Nucleus accumbens (tissue), 56 donors: ENCODE data around the gene CC2D1B.
"Not testable (repeated sequence)": the region's sequence is repeated elsewhere in the genome, so short reads cannot be mapped to it uniquely, and the experiment has no call there.

Source experiments
- DNase-seq, 56 donors: peaks; one replicate each; lab custom pipeline; 2025; lab: John Stamatoyannopoulos, UW

Gene CC2D1B, protein sequence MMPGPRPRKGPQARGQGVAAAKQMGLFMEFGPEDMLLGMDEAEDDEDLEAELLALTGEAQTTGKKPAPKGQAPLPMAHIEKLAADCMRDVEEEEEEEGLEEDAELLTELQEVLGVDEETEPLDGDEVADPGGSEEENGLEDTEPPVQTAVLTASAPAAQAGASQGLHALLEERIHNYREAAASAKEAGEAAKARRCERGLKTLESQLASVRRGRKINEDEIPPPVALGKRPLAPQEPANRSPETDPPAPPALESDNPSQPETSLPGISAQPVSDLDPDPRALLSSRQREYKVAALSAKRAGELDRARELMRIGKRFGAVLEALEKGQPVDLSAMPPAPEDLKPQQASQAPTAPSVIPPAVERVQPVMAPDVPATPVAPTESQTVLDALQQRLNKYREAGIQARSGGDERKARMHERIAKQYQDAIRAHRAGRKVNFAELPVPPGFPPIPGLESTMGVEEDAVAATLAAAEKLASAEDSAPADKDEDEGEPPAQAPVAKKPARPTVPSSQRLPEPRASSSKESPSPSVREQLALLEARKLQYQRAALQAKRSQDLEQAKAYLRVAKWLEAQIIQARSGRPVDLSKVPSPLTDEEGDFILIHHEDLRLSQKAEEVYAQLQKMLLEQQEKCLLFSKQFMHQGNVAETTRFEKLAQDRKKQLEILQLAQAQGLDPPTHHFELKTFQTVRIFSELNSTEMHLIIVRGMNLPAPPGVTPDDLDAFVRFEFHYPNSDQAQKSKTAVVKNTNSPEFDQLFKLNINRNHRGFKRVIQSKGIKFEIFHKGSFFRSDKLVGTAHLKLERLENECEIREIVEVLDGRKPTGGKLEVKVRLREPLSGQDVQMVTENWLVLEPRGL

GRCh38 chr1:52365746-52366516, at the start of gene CC2D1B:
Gene CC2D1B (minus strand): TSS chr1:52366205. CDS start chr1:52364620, 1,585 bp downstream.
- DNase-seq = peak; percentile 43 to 95 (median 90)

- DNase-seq = no peak
These were observed 48.9 kb upstream of the CC2D1B start for GRCh38 chr1:52414942-52415341.

DNA sequence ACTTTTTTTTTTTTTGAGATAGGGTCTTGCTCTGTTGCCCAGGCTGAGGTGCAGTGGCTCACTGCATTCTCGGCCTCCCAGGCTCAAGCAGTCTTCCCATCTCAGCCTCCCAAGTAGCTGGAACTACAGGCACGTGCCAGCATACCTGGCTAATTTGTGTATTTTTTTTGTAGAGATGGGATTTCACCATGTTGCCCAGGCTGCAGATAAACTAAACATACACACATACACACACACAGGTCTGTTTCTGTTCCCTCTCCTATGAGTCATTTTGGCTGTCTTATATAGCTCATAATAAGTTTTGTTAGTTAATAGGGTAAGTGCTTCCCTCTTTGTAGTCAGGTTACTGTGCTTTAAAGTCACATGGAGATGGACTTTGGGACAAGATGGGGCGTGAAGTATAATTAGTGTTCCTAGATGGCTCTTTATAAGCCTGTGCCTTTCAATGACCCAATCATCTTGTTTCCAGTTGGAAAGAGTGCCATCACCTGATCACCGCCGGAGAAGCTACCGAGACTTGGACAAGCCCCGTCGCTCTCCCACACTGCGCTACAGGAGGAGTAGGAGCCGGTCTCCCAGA, 47.5 kb upstream of the CC2D1B start:
- no peak for DNase-seq

DNA sequence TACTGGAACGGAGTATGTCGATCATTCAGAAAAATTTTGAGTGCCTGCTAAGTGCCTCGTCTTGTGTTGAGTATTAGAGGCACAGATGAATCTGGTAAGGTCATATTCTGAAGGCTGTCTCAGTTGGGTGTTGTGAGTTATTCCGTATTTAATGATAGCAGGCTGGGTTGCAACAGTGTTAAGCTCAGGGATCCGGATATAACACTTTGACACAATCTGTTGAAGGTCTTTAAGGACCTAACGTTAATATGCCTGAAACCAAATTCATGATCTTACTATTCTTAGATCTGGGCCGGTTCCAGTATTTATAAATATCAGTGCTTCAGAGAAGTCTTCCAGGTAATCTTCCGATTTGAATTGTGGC, 39.0 kb upstream of the CC2D1B start:
- DNase-seq = no peak

DNA sequence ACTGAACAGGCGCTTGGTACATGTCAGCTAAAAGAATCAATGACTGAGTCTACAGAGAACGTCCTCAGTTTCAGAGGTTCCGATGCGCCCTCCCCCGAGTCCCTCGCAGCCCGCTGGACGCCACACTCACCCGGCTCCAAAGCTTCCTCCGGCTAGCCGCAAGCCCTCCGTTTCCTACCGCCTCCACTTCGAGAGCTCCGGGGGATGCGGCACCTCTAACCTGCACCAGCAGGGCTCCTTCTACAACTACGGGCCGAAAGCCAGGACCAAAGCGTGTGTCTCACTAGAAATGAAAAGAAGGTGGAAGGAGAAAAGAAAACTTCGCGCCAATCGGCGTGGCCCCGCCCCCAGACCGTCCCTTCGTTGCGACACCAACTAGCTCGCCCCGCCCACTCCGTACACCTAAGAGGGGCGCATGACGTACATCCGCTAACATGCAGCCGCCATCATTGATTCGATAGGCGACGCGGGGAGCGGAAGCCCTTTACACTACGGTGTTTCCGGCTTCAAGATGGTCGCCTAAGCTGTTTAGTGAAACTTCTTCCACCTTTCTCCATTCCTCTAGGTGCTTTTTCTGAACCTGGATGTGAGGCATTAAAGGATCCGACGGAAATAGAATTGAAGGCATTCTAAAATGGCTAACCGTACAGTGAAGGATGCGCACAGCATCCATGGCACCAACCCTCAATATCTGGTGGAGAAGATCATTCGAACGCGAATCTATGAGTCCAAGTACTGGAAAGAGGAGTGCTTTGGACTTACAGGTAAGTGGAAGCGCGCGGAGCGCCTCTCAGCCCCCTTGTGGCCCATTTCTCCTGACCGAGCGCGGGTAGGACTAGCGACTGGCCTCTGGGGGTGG, 38.3 kb upstream of the CC2D1B start, which contains the start of the genes ORC1 and PRPF38A:
TSS of gene ORC1 (minus strand) at position 308 of the 859 bp plus-strand sequence. CDS start 2,200 bp downstream, outside the sequence.
TSS of gene PRPF38A (plus strand) at position 487 of the 859 bp plus-strand sequence. CDS start at position 635, 148 bp downstream.
- peak; percentile 21 to 99 (median 92) for DNase-seq

DNA sequence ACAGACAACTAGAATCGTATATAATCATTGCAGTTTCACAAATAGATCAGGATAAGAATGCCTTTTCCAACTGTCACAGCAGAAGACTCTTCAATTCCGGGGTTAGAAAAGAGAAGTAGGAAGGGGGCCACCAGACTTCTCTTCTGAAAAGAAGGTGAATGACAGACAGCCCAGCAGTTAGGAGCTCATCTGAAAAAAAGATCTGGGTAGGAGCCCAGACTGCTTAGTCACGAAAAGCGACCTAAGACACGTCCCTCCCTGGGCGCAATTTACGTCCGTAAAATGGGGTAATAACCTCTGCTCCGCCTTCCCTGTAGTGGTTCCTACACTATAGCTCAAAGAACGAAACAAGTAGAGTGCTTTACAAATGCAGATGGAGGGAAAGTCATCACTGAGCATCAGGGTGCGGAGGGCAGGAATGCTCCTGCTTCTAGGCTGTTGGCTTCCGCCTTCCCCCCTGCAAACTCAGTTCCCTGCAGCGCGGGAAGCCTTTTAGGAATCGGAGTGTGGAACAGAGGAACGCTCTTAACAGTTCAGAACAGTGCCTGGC, 37.6 kb upstream of the CC2D1B start:
- DNase-seq = peak in 1 of 56 donors; percentile 20

DNA sequence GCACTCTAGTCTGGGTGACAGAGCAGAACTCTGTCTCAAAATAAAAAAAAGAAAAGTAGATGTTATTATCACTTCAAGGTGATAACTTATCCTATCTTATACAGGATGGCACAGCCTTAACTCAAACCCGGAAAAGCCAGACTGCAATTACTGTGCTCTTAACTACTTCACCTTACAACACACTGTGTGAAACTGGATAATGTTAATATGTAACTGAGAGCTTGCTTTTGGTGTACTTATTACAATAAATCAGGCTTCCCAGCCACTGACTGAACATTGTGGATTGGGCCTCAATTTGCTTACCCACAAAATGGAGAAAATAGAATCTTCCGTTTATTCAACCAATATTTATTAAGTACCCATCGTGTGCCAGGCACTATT, 36.8 kb upstream of the CC2D1B start:
- DNase-seq = no peak

DNA sequence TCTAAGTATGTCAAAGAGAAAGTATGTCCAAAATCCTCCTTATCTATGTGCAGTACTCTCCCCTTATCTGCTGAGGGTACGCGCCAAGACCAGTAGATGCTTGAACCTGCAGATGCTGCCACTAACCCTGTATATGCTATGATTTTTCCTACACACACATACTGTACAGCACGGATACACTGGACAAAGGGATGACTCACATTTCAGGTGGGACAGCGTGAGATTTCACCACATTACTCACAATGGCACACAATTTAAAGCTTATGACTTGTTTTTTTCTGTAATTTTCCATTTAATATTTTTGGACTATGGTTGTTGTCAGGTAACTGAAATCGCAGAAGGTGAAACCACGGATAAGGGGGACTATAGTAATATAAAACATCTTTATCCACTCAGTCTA, 34.1 kb upstream of the CC2D1B start:
- DNase-seq = no peak

- DNase-seq = no peak
These were observed 33.6 kb upstream of the CC2D1B start for GRCh38 chr1:52399629-52400028.

DNA sequence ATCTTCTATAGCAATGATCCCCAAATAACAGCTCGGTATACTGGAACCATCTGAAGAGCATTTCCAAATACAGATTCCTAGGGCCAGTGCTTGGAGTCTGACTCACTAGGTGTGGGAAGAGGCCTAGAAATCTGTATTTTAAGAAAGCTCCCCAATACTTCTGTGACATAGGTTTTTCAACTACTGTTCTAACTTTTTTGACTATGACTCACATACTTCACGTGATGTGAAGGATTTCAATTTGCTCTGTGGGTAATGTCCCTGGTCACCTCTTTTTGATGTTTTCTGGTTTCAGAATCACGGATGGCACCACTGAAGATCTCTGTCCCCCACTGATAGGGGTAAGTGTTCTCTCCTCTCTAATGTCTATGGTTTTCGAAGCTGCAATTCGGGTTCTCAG, 27.2 kb upstream of the CC2D1B start:
- DNase-seq = no peak

DNA sequence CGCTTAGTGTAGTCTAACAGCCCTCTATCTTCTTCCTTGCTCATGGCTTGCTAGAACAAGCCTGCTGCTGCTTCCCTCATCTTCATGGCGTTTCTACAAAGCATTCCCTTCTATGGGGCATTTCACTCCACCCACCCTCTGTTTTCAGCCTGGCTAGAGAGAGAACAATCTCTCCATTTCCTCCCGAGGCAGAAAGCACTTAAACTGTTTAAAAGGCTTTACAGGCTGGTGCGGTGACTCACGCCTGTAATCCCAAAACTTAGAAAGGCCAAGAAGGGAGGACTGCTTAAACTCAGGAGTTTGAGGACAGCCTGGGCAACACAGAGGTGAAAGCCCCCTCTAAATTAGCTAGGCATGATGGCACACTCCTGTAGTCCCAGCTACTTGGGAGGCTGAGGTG, 20.5 kb upstream of the CC2D1B start:
- DNase-seq = no peak

GRCh38 chr1:52385376-52385775, 19.4 kb upstream of the CC2D1B start:
- DNase-seq = no peak

DNA sequence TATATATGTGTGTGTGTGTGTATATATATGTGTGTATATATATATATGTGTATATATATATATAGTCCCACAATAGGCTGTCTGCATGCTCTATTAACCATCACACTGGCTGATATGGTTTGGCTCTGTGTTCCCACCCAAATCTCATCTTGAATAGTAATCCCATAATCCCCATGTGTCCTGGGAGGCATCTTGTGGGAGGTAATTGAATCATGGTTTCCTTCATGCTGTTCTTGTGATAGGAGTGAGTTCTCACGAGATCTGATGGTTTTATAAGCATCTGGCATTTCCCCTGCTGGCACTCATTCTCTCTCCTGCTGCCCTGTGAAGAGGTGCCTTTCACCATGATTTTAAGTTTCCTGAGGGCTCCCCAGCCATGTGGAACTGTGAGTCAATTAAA, 3.8 kb upstream of the CC2D1B start:
- DNase-seq = not testable (repeated sequence)

DNA sequence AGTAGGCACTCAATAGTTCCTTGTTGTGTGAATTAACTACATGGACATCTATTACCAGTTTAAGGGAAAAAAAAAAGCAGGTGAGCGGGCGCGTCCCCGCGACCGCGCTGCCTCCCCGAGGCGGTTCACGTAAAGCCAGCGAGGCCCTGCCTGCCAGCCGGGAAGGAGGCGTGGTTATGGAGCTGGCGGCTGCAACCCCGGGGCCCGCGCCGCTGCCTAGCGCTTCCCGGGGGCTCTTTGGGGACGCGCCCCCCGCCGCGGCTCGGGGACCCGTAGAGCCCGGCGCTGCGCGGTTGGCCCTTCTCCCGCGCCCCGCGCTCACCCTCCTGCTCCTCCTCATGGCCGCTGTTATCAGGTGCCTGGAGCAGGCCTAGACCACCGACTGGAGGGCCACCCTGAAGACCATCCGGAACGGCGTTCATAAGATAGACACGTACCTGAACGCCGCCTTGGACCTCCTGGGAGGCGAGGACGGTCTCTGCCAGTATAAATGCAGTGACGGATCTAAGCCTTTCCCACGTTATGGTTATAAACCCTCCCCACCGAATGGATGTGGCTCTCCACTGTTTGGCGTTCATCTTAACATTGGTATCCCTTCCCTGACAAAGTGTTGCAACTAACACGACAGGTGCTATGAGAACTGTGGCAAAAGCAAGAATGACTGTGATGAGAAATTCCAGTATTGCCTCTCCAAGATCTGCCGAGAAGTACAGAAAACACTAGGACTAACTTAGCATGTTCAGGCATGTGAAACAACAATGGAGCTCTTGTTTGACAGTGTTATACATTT, 2.6 kb upstream of the CC2D1B start:
- peak in 39 of 56 donors; percentile 3 to 69 (median 35) for DNase-seq

DNA sequence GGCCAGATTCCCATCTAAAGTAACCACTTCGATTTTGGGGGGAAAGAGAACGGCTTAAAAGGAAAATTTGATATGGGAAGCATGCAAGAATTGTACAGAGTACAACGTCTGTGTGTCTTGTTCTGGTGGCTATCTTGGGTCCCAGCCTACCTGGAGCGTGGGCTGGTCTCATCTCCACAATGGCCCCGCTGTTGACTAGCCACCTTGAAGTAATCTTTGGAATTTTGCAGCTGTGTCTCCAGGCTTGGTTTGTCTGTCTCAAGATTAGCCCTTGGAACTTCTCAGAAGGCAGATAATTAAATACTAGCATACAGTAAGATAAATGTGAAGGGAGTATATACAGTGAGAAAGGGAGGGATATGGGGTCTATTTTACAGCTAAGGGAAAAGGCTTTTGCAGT, 1.3 kb upstream of the CC2D1B start:
- no peak for DNase-seq

GRCh38 chr1:52366517-52366827, 467 bp upstream of the CC2D1B start:
- DNase-seq = no peak

DNA sequence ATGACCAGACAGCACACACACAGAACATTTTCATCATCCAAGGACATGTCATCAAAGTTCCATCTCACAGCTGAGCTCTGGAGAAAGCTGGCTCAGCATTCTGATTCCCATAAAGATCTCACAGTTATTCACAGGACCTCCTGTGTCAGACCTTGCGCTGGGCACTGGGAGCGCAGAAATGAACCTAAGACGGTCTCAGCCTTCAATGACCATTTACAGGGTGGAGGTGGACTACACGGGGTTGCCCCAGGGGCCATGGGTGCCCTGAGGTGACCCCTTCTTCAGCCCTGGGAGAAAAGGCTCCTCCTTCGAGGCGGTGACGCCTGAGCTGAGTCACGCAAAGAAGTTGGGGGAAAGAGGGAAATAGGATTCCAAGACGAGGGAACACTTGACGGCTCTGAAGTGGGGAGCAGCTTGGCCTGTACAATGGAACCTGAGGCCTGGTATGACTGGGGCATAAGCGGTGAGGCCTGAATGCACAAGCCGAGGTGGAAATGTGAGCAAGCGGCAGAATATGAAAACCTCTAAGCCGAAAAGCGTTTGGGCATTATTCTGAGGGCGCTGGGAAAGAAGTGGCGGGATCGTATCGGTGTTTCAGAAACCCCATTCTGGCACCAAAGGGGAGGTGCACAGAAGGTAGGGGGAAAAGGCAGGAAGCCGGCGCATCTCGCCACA, 797 bp downstream of the CC2D1B start:
- peak in 34 of 56 donors; percentile 8 to 67 (median 42) for DNase-seq
